ENCODE results near the gene EVPLL.
"Not testable (repeated sequence)": the region's sequence is repeated elsewhere in the genome, so short reads cannot be mapped to it uniquely, and the experiment has no call there.

EVPLL gene

DNA sequence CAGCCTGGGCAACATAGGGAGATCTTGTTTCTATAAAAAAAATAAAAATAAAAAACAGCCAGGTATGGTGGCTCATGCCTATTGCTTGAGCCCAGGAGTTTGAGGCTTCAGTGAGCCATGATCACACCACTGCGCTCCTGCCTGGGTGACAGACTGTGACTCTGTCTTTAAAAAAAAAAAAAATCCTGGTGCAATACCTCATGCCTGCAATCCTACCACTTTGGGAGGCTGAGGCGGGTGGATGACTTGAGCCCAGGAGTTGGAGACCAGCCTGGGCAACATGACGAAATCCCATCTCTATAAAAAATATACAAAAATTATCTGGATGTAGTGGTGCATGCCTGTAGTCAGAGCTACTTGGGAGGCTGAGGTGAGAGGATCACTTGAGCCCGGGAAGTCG lies 1.0 kb downstream of the EVPLL start:
- H3K27ac ChIP-seq (ENCODE audit: low read length); DNase-seq (ENCODE audit: low read depth, low spot score): not testable (repeated sequence)
- no CpG with 5 or more reads among the region's 5 CpGs for WGBS (ENCODE audit: insufficient coverage, insufficient read length)

DNA sequence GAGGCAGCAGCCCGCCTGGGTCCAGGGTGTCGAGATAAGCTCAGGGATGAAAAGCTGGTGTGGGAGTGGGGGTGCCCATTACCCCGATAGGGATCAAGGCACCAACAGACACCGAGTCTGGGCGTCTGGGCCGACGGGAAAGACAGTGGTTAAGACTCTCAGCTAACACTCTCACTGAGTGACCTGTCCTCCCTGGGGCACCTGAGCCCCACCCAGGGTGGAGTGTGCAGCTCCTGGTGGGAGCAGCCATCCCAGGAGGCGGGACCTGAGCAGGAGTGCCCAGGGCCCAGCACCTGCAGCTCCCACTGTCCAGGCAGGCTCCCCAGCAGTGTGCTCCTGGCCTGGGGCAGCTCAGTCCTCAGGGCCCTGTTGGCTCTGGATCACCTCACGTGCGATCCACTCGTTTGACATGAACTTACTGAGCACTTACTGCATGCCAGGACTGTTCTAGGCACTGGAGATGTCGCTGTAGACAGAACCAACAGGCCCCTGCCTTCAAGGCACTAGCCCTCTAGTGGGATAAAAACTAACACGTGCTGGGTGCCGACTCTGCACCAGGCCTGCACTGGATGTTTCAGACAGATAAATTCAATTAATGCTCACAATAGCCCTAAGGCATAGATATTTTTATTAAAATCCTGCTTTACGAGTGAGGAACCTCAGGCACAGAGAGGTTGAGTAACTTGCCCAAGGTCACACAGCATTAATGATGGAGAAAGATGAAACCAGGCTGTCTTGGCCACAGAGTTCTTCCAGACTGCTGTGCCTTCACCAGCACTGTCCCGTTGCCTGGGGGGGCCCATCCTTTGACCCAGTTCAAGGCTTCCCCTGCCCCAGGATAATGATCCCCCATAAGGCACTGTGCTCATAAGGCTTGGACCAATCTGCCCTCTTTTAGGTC lies 1.9 kb downstream of the EVPLL start:
- no peak for DNase-seq (ENCODE audit: low read depth, low spot score)
- no peaks in the 10 kb centered on the region for H3K27me3 ChIP-seq (ENCODE audit: control insufficient read depth, insufficient read depth, low read length)
- H3K4me3 ChIP-seq (ENCODE audit: low read length): no peak overlapping the region
- no CpG with 5 or more reads among the region's 16 CpGs for WGBS (ENCODE audit: insufficient coverage, insufficient read length)
- no peaks in the 10 kb centered on the region for H3K9me3 ChIP-seq (ENCODE audit: control insufficient read depth, insufficient read depth, low read length)
- no peaks in the 10 kb centered on the region for H3K36me3 ChIP-seq (ENCODE audit: control insufficient read depth, insufficient read depth, low read length)
- H3K27ac ChIP-seq (ENCODE audit: low read length): no peak overlapping the region
- H3K4me1 ChIP-seq (ENCODE audit: control insufficient read depth, insufficient read depth, low read length): no peaks in the 10 kb centered on the region

More for the DNA sequence above, 1.0 kb downstream of the EVPLL start:
- not testable (repeated sequence) for H3K4me3 ChIP-seq (ENCODE audit: low read length); H3K36me3 ChIP-seq (ENCODE audit: control insufficient read depth, insufficient read depth, low read length); H3K27me3 ChIP-seq (ENCODE audit: control insufficient read depth, insufficient read depth, low read length); H3K9me3 ChIP-seq (ENCODE audit: control insufficient read depth, insufficient read depth, low read length); H3K4me1 ChIP-seq (ENCODE audit: control insufficient read depth, insufficient read depth, low read length)

GRCh38 chr17:18380471-18381157 lies 3.0 kb downstream of the EVPLL start:
- no peak overlapping the region for H3K4me3 ChIP-seq (ENCODE audit: low read length)
- no peaks in the 10 kb centered on the region for H3K36me3 ChIP-seq (ENCODE audit: control insufficient read depth, insufficient read depth, low read length)
- WGBS (ENCODE audit: insufficient coverage, insufficient read length): no CpG with 5 or more reads among the region's 15 CpGs
- H3K27me3 ChIP-seq (ENCODE audit: control insufficient read depth, insufficient read depth, low read length): no peaks in the 10 kb centered on the region
- no peaks in the 10 kb centered on the region for H3K9me3 ChIP-seq (ENCODE audit: control insufficient read depth, insufficient read depth, low read length)
- H3K4me1 ChIP-seq (ENCODE audit: control insufficient read depth, insufficient read depth, low read length): no peaks in the 10 kb centered on the region
- H3K27ac ChIP-seq (ENCODE audit: low read length): no peak overlapping the region
- no peak for DNase-seq (ENCODE audit: low read depth, low spot score)

DNA sequence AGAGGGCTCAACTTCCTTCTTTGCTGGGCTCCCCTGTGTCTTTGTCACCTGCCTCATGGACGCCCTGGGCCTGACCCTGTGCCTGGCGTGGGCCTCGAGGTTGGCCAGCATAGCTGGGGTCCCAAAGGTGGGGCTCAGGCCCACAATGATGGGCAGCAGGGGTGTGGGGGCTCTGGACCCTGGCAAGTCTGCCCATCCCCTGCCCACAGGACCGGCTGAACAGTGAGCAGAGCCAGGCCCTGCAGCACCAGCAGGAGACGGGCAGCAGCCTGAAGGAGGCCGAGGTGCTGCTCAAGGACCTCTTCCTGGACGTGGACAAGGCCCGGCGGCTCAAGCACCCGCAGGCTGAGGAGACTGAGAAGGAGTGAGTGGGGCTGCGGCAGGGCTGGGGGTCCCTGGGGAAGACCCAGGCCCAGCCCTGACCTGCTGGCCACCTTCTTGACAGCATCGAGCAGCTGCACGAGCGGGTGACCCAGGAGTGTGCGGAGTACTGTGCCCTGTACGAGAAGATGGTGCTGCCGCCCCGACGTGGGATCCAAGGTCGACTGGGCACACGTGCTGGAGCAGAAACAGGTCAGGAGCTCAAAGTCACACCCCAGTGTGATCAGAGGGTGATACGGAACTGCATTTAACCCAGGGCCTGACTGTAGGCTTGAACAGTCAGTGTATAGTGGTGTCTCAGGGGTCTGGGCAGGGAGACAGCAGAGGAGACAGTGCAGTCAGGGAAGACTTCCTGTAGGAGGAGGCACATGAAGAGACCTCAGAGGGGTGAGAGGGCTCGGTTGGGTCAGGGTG lies 3.8 kb downstream of the EVPLL start:
- Histone ChIP-seq H3K27ac (ENCODE audit: low read length) (no peak overlapping the region), H3K4me3 (ENCODE audit: low read length) (no peak overlapping the region), H3K9me3 (ENCODE audit: control insufficient read depth, insufficient read depth, low read length) (no peaks in the 10 kb centered on the region), H3K36me3 (ENCODE audit: control insufficient read depth, insufficient read depth, low read length) (no peaks in the 10 kb centered on the region), H3K4me1 (ENCODE audit: control insufficient read depth, insufficient read depth, low read length) (no peaks in the 10 kb centered on the region), H3K27me3 (ENCODE audit: control insufficient read depth, insufficient read depth, low read length) (no peaks in the 10 kb centered on the region)
- DNase-seq (ENCODE audit: low read depth, low spot score): no peak
- WGBS (ENCODE audit: insufficient coverage, insufficient read length): no CpG with 5 or more reads among the region's 23 CpGs

DNA sequence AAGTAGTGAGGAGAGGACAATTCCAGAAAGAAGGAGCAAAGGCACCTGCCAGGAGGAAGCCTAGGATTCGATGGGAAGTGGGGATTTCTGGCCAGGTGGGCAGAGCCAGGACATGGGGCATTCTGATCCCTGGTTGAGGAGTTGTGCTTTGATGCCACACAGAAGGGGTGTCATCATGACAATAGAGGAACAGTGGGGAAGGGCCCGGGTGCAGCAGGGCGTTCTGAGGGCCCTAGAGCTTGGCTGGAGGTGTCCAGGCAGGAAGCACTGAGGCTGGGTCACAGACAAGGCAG lies 4.3 kb downstream of the EVPLL start:
- WGBS (ENCODE audit: insufficient coverage, insufficient read length): no CpG with 5 or more reads among the region's 3 CpGs
- Histone ChIP-seq H3K36me3 (ENCODE audit: control insufficient read depth, insufficient read depth, low read length) (no peaks in the 10 kb centered on the region), H3K27me3 (ENCODE audit: control insufficient read depth, insufficient read depth, low read length) (no peaks in the 10 kb centered on the region), H3K4me1 (ENCODE audit: control insufficient read depth, insufficient read depth, low read length) (no peaks in the 10 kb centered on the region), H3K9me3 (ENCODE audit: control insufficient read depth, insufficient read depth, low read length) (no peaks in the 10 kb centered on the region), H3K4me3 (ENCODE audit: low read length) (no peak overlapping the region), H3K27ac (ENCODE audit: low read length) (no peak overlapping the region)
- DNase-seq (ENCODE audit: low read depth, low spot score): no peak

GRCh38 chr17:18382441-18383078 lies 5.0 kb downstream of the EVPLL start:
- Histone ChIP-seq H3K4me3 (ENCODE audit: low read length) (no peak overlapping the region), H3K9me3 (ENCODE audit: control insufficient read depth, insufficient read depth, low read length) (no peaks in the 10 kb centered on the region), H3K4me1 (ENCODE audit: control insufficient read depth, insufficient read depth, low read length) (no peaks in the 10 kb centered on the region), H3K27me3 (ENCODE audit: control insufficient read depth, insufficient read depth, low read length) (no peaks in the 10 kb centered on the region), H3K27ac (ENCODE audit: low read length) (no peak overlapping the region), H3K36me3 (ENCODE audit: control insufficient read depth, insufficient read depth, low read length) (no peaks in the 10 kb centered on the region)
- WGBS (ENCODE audit: insufficient coverage, insufficient read length): no CpG with 5 or more reads among the region's 36 CpGs
- DNase-seq (ENCODE audit: low read depth, low spot score): no peak

DNA sequence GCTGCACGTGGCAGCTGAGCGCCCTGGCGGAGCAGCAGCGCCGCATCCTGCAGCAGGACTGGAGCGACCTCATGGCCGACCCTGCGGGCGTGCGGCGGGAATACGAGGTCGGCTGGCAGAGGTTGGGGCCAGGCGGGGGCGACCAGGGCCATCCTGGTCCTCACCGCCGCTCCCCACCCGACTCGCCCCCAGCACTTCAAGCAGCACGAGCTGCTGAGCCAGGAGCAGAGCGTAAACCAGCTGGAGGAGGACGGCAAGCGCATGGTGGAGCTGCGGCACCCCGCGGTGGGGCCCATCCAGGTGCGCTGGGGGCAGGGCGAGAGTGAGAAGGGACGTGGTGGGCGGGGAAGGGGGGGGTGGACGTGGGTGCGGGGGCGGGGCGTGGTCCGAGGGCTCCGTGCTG lies 5.5 kb downstream of the EVPLL start:
- not testable (repeated sequence) for DNase-seq (ENCODE audit: low read depth, low spot score); H3K4me1 ChIP-seq (ENCODE audit: control insufficient read depth, insufficient read depth, low read length); H3K36me3 ChIP-seq (ENCODE audit: control insufficient read depth, insufficient read depth, low read length); H3K27ac ChIP-seq (ENCODE audit: low read length); H3K4me3 ChIP-seq (ENCODE audit: low read length); H3K27me3 ChIP-seq (ENCODE audit: control insufficient read depth, insufficient read depth, low read length); H3K9me3 ChIP-seq (ENCODE audit: control insufficient read depth, insufficient read depth, low read length)
- no CpG with 5 or more reads among the region's 36 CpGs for WGBS (ENCODE audit: insufficient coverage, insufficient read length)

DNA sequence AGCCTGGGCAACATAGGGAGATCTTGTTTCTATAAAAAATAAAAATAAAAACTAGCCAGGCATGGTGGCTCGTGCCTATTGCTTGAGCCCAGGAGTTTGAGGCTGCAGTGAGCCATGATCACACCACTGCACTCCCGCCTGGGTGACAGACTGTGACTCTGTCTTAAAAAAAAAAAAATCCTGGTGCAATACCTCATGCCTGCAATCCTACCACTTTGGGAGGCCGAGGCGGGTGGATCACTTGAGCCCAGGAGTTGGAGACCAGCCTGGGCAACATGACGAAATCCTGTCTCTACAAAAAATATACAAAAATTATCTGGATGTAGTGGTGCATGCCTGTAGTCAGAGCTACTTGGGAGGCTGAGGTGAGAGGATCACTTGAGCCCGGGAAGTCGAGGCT lies 6.7 kb downstream of the EVPLL start:
- not testable (repeated sequence) for DNase-seq (ENCODE audit: low read depth, low spot score); H3K27ac ChIP-seq (ENCODE audit: low read length); H3K4me1 ChIP-seq (ENCODE audit: control insufficient read depth, insufficient read depth, low read length); H3K9me3 ChIP-seq (ENCODE audit: control insufficient read depth, insufficient read depth, low read length); H3K27me3 ChIP-seq (ENCODE audit: control insufficient read depth, insufficient read depth, low read length); H3K4me3 ChIP-seq (ENCODE audit: low read length); H3K36me3 ChIP-seq (ENCODE audit: control insufficient read depth, insufficient read depth, low read length)
- no CpG with 5 or more reads among the region's 7 CpGs for WGBS (ENCODE audit: insufficient coverage, insufficient read length)

DNA sequence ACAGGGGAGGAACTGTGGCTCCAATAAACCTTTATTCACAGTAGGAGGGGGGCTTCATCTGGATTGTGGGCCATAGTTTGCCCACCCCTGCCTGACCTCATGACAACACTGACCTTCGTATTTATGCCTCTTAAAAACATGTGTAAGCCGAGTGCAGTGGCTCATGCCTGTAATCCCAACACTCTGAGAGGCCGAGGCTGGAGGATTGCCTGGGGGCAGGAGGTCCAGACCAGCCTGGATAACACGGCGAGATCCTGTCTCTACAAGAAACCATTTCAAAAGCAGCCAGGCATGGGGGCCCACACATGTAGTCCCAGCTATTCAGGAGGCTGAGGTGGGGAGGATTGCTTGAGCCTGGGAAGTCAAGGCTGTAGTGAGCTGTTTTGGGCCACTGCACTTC lies 10.0 kb downstream of the EVPLL start:
- not testable (repeated sequence) for DNase-seq (ENCODE audit: low read depth, low spot score); H3K4me1 ChIP-seq (ENCODE audit: control insufficient read depth, insufficient read depth, low read length); H3K4me3 ChIP-seq (ENCODE audit: low read length); H3K9me3 ChIP-seq (ENCODE audit: control insufficient read depth, insufficient read depth, low read length); H3K27ac ChIP-seq (ENCODE audit: low read length); H3K27me3 ChIP-seq (ENCODE audit: control insufficient read depth, insufficient read depth, low read length); H3K36me3 ChIP-seq (ENCODE audit: control insufficient read depth, insufficient read depth, low read length)
- WGBS (ENCODE audit: insufficient coverage, insufficient read length): no CpG with 5 or more reads among the region's 5 CpGs

DNA sequence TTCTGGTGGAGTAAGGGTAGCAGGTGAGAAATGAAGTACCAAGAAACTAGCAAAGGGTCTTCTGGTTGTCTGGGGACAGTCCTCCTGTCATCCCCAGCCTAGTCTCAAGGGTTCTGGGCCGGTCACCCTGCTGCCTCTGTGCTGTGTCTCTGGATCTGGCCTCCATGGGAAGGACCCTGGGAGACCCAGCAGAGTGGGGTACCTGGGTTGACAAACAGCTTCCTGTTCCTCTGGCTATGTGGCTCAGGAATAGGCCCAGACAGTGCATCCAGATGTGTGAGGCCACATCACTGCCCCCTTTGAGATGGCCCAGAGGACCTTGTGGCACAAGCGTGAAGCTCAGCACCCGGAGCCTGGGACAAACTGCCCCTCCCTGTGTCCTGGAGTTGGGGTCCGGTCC lies 10.7 kb downstream of the EVPLL start:
- not testable (repeated sequence) for DNase-seq (ENCODE audit: low read depth, low spot score); H3K9me3 ChIP-seq (ENCODE audit: control insufficient read depth, insufficient read depth, low read length); H3K4me3 ChIP-seq (ENCODE audit: low read length); H3K27me3 ChIP-seq (ENCODE audit: control insufficient read depth, insufficient read depth, low read length); H3K36me3 ChIP-seq (ENCODE audit: control insufficient read depth, insufficient read depth, low read length); H3K27ac ChIP-seq (ENCODE audit: low read length); H3K4me1 ChIP-seq (ENCODE audit: control insufficient read depth, insufficient read depth, low read length)
- WGBS (ENCODE audit: insufficient coverage, insufficient read length): no CpG with 5 or more reads among the region's 4 CpGs

All from iPS DF 6.9 (cell line).